SK-N-SH treated with all-trans-retinoic acid at 6 μM for 48 hours (cell line): ENCODE measurements around the gene LIG1.

ENCODE experiments used
- CSDC2 ChIP-seq: fragments of 250-450 bp; sonication (Bioruptor Pico); IDR thresholded peaks from 2 replicates; pipeline ENCODE4 v1.5.0; 2020; ENCODE audit warnings: mild to moderate bottlenecking, moderate library complexity
- ZFP30 ChIP-seq: fragments of 450-650 bp; formaldehyde crosslinking; IDR thresholded peaks from 2 replicates; pipeline ENCODE4 v1.5.0; 2022; ENCODE audit warnings: mild to moderate bottlenecking, moderate library complexity

- TF ChIP-seq CSDC2 (CRISPR knock-in tag): no peak
- TF ChIP-seq ZFP30: no peak
Measured at GRCh38 chr19:48147597-48148175, 22.5 kb downstream of the LIG1 start.
